GM12892 (cell line): ENCODE measurements around the gene PYGB.

Experiments
- POLR2A ChIP-seq: IDR thresholded peaks from 2 replicates; pipeline ENCODE4 v1.6.1; 2011; ENCODE audit warnings: low read depth, low read length, control low read depth
- POLR2AphosphoS5 ChIP-seq: IDR thresholded peaks from 2 replicates; pipeline ENCODE4 v1.6.1; 2011; ENCODE audit warnings: low read depth, low read length, control low read depth
- TAF1 ChIP-seq: IDR thresholded peaks from 2 replicates; pipeline ENCODE4 v1.6.1; 2011; ENCODE audit warnings: low read depth, mild to moderate bottlenecking, control low read depth, low read length, borderline replicate concordance

GRCh38 chr20:25259788-25260254, 11.9 kb downstream of the PYGB start:
- no peak for TF ChIP-seq POLR2AphosphoS5
- TF ChIP-seq POLR2A = no peak
- no peak for TF ChIP-seq TAF1
